ENCODE results near the gene TUBB2A. TPM values are rescaled to one million over a fixed set of nuclear protein-coding genes. Genes with fewer than 3 reads are reported as not detected.

The TUBB2A gene
- polyA plus RNA-seq, 1 of the 3 experiments (the other 2 are of a cell fraction), result 199 TPM

DNA sequence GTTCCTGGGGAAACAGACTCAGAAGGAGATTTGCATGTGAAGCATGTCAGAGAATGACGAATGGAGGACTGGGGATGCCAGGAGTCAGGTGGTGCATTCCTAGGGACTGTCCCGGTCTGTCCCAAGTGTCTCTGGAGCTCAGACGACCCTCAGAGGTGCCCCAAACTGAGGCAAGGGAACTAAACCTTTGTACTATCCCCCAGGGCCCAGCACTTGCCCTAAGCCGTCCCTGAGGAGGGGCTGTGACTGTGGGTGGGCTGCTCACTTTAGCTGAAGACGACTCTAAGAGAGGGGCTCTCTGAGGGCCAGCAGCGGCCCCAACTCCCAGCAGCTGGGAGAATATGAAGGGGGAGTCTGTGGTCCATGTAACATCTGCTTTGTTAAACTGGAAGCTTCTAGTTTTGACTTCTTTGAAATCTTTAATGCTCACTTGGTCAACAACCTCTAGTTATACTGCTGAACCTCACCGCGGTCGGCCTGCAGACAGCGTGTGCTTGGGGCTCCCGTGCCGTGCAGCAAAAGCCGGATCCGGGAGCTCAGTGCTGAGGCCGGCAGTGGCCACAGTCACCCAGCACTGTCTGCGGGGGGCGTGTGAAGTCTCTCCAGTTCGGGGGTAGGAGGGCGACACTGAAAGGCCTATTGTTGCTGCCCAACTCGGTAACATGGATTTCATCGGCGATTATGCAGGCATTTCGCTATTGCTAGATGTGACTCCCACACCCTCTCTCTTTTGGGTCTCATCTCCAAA is 35.9 kb upstream of the TUBB2A start (continued):
- TF ChIP-seq RAD21 (IDR thresholded peaks at IDR 0.05; ENCODE audit: low read length), result no peak
- no peak for TF ChIP-seq NFIC (IDR thresholded peaks at IDR 0.05; ENCODE audit: borderline replicate concordance)
- TF ChIP-seq MXI1 (IDR thresholded peaks at IDR 0.05; ENCODE audit: low read depth, low read length), result no peak
- no peak for TF ChIP-seq POLR2AphosphoS5 (IDR thresholded peaks at IDR 0.05; ENCODE audit: low read depth, low read length)

DNA sequence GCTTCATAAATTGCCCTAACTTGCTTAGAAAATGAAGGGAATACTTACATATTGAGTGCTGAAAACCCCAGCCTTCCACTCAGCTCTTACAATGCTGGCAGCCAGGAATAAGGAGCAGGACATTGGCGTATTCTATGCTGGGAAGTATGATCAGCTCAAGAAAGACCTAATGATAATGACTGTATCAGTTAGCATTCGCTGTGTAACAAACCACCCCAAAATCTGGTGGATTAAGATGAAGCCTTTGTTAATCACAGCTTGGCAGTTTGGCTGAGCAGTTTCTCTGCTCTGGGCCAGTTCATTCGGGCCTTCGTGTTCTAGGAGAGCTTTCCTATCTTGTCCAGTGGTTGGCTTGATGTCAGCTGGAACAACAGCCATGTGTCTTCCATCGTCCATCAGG is 33.4 kb upstream of the TUBB2A start:
- TF ChIP-seq RXRA (IDR thresholded peaks at IDR 0.05; ENCODE audit: borderline replicate concordance, low read depth), result no peak
- TF ChIP-seq RAD21 (IDR thresholded peaks at IDR 0.05; ENCODE audit: low read length), result no peak
- TF ChIP-seq, protein P1, sequence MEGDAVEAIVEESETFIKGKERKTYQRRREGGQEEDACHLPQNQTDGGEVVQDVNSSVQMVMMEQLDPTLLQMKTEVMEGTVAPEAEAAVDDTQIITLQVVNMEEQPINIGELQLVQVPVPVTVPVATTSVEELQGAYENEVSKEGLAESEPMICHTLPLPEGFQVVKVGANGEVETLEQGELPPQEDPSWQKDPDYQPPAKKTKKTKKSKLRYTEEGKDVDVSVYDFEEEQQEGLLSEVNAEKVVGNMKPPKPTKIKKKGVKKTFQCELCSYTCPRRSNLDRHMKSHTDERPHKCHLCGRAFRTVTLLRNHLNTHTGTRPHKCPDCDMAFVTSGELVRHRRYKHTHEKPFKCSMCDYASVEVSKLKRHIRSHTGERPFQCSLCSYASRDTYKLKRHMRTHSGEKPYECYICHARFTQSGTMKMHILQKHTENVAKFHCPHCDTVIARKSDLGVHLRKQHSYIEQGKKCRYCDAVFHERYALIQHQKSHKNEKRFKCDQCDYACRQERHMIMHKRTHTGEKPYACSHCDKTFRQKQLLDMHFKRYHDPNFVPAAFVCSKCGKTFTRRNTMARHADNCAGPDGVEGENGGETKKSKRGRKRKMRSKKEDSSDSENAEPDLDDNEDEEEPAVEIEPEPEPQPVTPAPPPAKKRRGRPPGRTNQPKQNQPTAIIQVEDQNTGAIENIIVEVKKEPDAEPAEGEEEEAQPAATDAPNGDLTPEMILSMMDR (IDR thresholded peaks at IDR 0.05), result no peak
- no peak for TF ChIP-seq MEF2A (IDR thresholded peaks at IDR 0.05; ENCODE audit: borderline replicate concordance, low read depth)
- TF ChIP-seq RFX5 (IDR thresholded peaks at IDR 0.05; ENCODE audit: low read length), result no peak
- no peak for TF ChIP-seq EP300 (IDR thresholded peaks at IDR 0.05; ENCODE audit: borderline replicate concordance in 1 of 2, low read depth in 1 of 2, low read length in 1 of 2)
- TF ChIP-seq, protein P2, sequence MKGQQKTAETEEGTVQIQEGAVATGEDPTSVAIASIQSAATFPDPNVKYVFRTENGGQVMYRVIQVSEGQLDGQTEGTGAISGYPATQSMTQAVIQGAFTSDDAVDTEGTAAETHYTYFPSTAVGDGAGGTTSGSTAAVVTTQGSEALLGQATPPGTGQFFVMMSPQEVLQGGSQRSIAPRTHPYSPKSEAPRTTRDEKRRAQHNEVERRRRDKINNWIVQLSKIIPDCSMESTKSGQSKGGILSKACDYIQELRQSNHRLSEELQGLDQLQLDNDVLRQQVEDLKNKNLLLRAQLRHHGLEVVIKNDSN (IDR thresholded peaks at IDR 0.05; ENCODE audit: borderline replicate concordance, low read depth), result no peak
- no peak for TF ChIP-seq NRF1 (IDR thresholded peaks at IDR 0.05; ENCODE audit: low read depth, low read length)
- no peak for TF ChIP-seq SMC3 (IDR thresholded peaks at IDR 0.05; ENCODE audit: low read depth, low read length)
- TF ChIP-seq, protein P3, sequence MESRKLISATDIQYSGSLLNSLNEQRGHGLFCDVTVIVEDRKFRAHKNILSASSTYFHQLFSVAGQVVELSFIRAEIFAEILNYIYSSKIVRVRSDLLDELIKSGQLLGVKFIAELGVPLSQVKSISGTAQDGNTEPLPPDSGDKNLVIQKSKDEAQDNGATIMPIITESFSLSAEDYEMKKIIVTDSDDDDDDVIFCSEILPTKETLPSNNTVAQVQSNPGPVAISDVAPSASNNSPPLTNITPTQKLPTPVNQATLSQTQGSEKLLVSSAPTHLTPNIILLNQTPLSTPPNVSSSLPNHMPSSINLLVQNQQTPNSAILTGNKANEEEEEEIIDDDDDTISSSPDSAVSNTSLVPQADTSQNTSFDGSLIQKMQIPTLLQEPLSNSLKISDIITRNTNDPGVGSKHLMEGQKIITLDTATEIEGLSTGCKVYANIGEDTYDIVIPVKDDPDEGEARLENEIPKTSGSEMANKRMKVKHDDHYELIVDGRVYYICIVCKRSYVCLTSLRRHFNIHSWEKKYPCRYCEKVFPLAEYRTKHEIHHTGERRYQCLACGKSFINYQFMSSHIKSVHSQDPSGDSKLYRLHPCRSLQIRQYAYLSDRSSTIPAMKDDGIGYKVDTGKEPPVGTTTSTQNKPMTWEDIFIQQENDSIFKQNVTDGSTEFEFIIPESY (IDR thresholded peaks at IDR 0.05; ENCODE audit: borderline replicate concordance, low read depth), result no peak
- TF ChIP-seq TAF1 (IDR thresholded peaks at IDR 0.05; ENCODE audit: borderline replicate concordance, low read depth, low read length), result no peak
- TF ChIP-seq ELF1 (IDR thresholded peaks at IDR 0.05), result no peak
- TF ChIP-seq MXI1 (IDR thresholded peaks at IDR 0.05; ENCODE audit: low read depth, low read length), result no peak
- no peak for TF ChIP-seq POLR2AphosphoS5 (IDR thresholded peaks at IDR 0.05; ENCODE audit: low read depth, low read length)
- TF ChIP-seq FOSL2 (IDR thresholded peaks at IDR 0.05; ENCODE audit: borderline replicate concordance, low read depth), result no peak
- no peak for TF ChIP-seq EZH2phosphoT487 (IDR thresholded peaks at IDR 0.05; ENCODE audit: borderline replicate concordance, low read depth)
- TF ChIP-seq TCF12 (IDR thresholded peaks at IDR 0.05), result no peak
- TF ChIP-seq, protein P4, sequence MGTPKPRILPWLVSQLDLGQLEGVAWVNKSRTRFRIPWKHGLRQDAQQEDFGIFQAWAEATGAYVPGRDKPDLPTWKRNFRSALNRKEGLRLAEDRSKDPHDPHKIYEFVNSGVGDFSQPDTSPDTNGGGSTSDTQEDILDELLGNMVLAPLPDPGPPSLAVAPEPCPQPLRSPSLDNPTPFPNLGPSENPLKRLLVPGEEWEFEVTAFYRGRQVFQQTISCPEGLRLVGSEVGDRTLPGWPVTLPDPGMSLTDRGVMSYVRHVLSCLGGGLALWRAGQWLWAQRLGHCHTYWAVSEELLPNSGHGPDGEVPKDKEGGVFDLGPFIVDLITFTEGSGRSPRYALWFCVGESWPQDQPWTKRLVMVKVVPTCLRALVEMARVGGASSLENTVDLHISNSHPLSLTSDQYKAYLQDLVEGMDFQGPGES (IDR thresholded peaks at IDR 0.05; ENCODE audit: low read depth, low read length), result no peak
- TF ChIP-seq, protein P5, sequence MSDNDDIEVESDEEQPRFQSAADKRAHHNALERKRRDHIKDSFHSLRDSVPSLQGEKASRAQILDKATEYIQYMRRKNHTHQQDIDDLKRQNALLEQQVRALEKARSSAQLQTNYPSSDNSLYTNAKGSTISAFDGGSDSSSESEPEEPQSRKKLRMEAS (IDR thresholded peaks at IDR 0.05; ENCODE audit: low read depth), result no peak
- no peaks in the 10 kb centered on the region for H3K79me2 ChIP-seq (ENCODE audit: insufficient read depth)
- H3K9me3 ChIP-seq, result no peaks in the 10 kb centered on the region
- no peaks in the 10 kb centered on the region for H3K27me3 ChIP-seq (ENCODE audit: insufficient read depth)
- H3K4me3 ChIP-seq (ENCODE audit: low read depth in 2 of 2, low read length in 1 of 2), result no peak overlapping the region
- 89% methylated on average over 5 of the region's 5 CpGs for WGBS (ENCODE audit: low lambda C conversion rate)
- CTCF ChIA-PET, result interaction anchor here (1.1 to 1.3 kb wide), 2 partner anchors 44 to 61 kb away, joined by 3 to 4 read pairs; no protein-coding TSS in a partner anchor
- no peak overlapping the region for H3K27ac ChIP-seq (ENCODE audit: low read depth in 2 of 2, low read length in 1 of 2)
- no peaks in the 10 kb centered on the region for H3F3A ChIP-seq (replicated peaks; ENCODE audit: insufficient read depth)
- no peaks in the 10 kb centered on the region for H3K36me3 ChIP-seq (replicated peaks in 1 of 2; ENCODE audit: control insufficient read depth in 1 of 2, insufficient read depth in 2 of 2, low read length in 1 of 2)
- no peaks in the 10 kb centered on the region for H3K9me2 ChIP-seq
- H4K20me1 ChIP-seq (ENCODE audit: insufficient read depth), result no peaks in the 10 kb centered on the region
- DNase-seq, result no peak
- peaks cover 0 to 9% of the 10 kb centered on the region in 2 experiments; a peak in 1 of 4 replicates for H3K4me1 ChIP-seq (ENCODE audit: control insufficient read depth in 1 of 2, insufficient read depth in 2 of 2, low read depth in 1 of 2, low read length in 1 of 2)
- H3K4me2 ChIP-seq, result no peak overlapping the region
- no peak overlapping the region for H2AFZ ChIP-seq (ENCODE audit: low read depth)
- POLR2A ChIA-PET, result no interaction called here
- no peak overlapping the region for H3K9ac ChIP-seq

Measured in SK-N-SH (cell line).